Endothelial cell of umbilical vein (primary cell): Measurements from ENCODE around the gene SCLY. TPM values are rescaled to one million over a fixed set of nuclear protein-coding genes. Genes with fewer than 3 reads are reported as not detected.

Experiments
- BruUV-seq: library from RNA; stranded (reverse); fragments of 400-500 nt; replicated peaks from 2 replicates; lab custom pipeline; 2021; lab: Mats Ljungman, UMichigan
- CTCF ChIA-PET: fragments of 300-600, 350-600 bp; sonication (Branson Sonifier 250); formaldehyde crosslinking; loops from one replicate; lab custom pipeline; 2021; ENCODE audit warnings: antibody characterized with exemption, inconsistent platforms; lab: Charles Lee
- POLR2A ChIA-PET: fragments of 300-600, 350-600 bp; sonication (Branson Sonifier 250); formaldehyde crosslinking; loops from one replicate; lab custom pipeline; 2021; ENCODE audit warnings: antibody characterized with exemption, inconsistent platforms; lab: Charles Lee
- DNase-seq: peaks from one replicate; pipeline ENCODE4 v3.0.0-alpha.2; 2011; ENCODE audit warnings: low read depth, low spot score
- FAIRE-seq: peaks from 2 replicates; lab custom pipeline; 2011; peaks lifted over from hg19 to GRCh38; lab: Jason Lieb, UNC
- H2AFZ ChIP-seq: 2 replicates; pipeline ENCODE4 v1.6.0; 2012; ENCODE audit warnings: low read depth, low read length, control low read depth, inconsistent platforms
- H3K27ac ChIP-seq: 2 replicates; pipeline ENCODE4 v1.5.1; 2011; ENCODE audit warnings: low read depth, mild to moderate bottlenecking, control low read depth, low read length, moderate library complexity; ENCODE audit not compliant: insufficient read depth
- H3K27me3 ChIP-seq, 2 experiments: 2 replicates each; pipeline versions ENCODE4 v1.6.0 to v1.6.1; 2011; ENCODE audit warnings: low read length in 2 of 2, mixed read lengths in 1 of 2; ENCODE audit not compliant: control insufficient read depth in 2 of 2, insufficient read depth in 2 of 2
- H3K36me3 ChIP-seq, 2 experiments: 2 replicates in 1 of 2; 3 replicates in 1 of 2; pipeline ENCODE4 v1.5.1; 2011; ENCODE audit warnings: low read length in 2 of 2, mild to moderate bottlenecking in 1 of 2, moderate library complexity in 1 of 2; ENCODE audit not compliant: control insufficient read depth in 2 of 2, insufficient read depth in 2 of 2; ENCODE audit errors: extremely low read depth in 1 of 2
- H3K4me1 ChIP-seq: 3 replicates; pipeline ENCODE4 v1.5.1; 2011; ENCODE audit warnings: mild to moderate bottlenecking, low read length; ENCODE audit not compliant: control insufficient read depth, insufficient read depth; ENCODE audit errors: extremely low read depth
- H3K4me2 ChIP-seq: 2 replicates; pipeline ENCODE4 v1.6.1; 2011; ENCODE audit warnings: low read length, control low read depth, mixed read lengths; ENCODE audit not compliant: insufficient read depth
- H3K4me3 ChIP-seq, 3 experiments: fragments of 200-600 bp in 1 of 3; sonication (generic), shearing (Covaris generic) in 1 of 3; replicated peaks in 1 of 3; 2 replicates each; pipeline ENCODE4 v1.5.1; 2011 to 2016; ENCODE audit warnings: control low read depth in 3 of 3, low read length in 3 of 3, mild to moderate bottlenecking in 2 of 3, inconsistent platforms in 1 of 3, low read depth in 1 of 3, moderate library complexity in 1 of 3; ENCODE audit not compliant: insufficient read depth in 1 of 3
- H3K79me2 ChIP-seq: 2 replicates; pipeline ENCODE4 v1.6.0; 2012; ENCODE audit warnings: low read length, inconsistent platforms; ENCODE audit not compliant: control insufficient read depth, insufficient read depth
- H3K9ac ChIP-seq: replicated peaks from 2 replicates; pipeline ENCODE3; 2011; ENCODE audit warnings: low read length, control low read depth; ENCODE audit not compliant: insufficient read depth; ENCODE audit errors: extremely low read depth
- H3K9me1 ChIP-seq: replicated peaks from 3 replicates; pipeline ENCODE4 v1.6.0; 2011; ENCODE audit warnings: mild to moderate bottlenecking, low read length; ENCODE audit not compliant: control insufficient read depth, insufficient read depth; ENCODE audit errors: extremely low read depth
- H3K9me3 ChIP-seq: replicated peaks from 2 replicates; pipeline ENCODE4 v1.5.1; 2012; ENCODE audit warnings: low read length, inconsistent platforms; ENCODE audit not compliant: control insufficient read depth, insufficient read depth
- H4K20me1 ChIP-seq: replicated peaks from 2 replicates; pipeline ENCODE3; 2011; ENCODE audit warnings: mild to moderate bottlenecking, low read length; ENCODE audit not compliant: control insufficient read depth, insufficient read depth; ENCODE audit errors: extremely low read depth
- EZH2 ChIP-seq: IDR thresholded peaks from 2 replicates; pipeline ENCODE4 v1.6.1; 2012; ENCODE audit warnings: borderline replicate concordance, low read depth, mild to moderate bottlenecking, moderate library complexity, low read length, inconsistent platforms; ENCODE audit not compliant: severe bottlenecking
- GATA2 ChIP-seq: IDR thresholded peaks from 2 replicates; pipeline ENCODE4 v1.7.0; 2011; ENCODE audit warnings: low read depth, mild to moderate bottlenecking, moderate library complexity, mixed read lengths, low read length; ENCODE audit not compliant: insufficient read length, insufficient read depth
- JUN ChIP-seq: IDR thresholded peaks from 2 replicates; pipeline ENCODE4 v1.6.1; 2011; ENCODE audit warnings: borderline replicate concordance, low read depth; ENCODE audit not compliant: insufficient read length, insufficient read depth
- MYC ChIP-seq: IDR thresholded peaks from one replicate; pipeline ENCODE4 v1.6.1; 2011; ENCODE audit warnings: mild to moderate bottlenecking, low read depth, low read length
- POLR2A ChIP-seq: IDR thresholded peaks from 2 replicates; pipeline ENCODE4 v1.6.1; 2012; ENCODE audit warnings: low read depth, mild to moderate bottlenecking, control low read depth, low read length
- dilution Hi-C: fragments of 300-500 bp; cut with MboI; formaldehyde crosslinking; loops from one replicate; pipeline ENCODE4 v1.15.0; 2019; ENCODE audit warnings: low sequenced_read_pairs; ENCODE audit not compliant: extremely low pct_ligation_motif_present
- intact Hi-C: fragments of 100-400 bp; cut with micrococcal nuclease; formaldehyde crosslinking; loops from one replicate; pipeline ENCODE4 v1.10.0; 2022
- polyA plus RNA-seq, 4 experiments: library from polyadenylated mRNA; depleted of rRNA in 3 of 4; stranded (reverse) in 3 of 4; unstranded in 1 of 4; fragments of >200 nt; gene quantifications; 2 replicates each; pipeline versions ENCODE4 v1.2.1 to v1.2.3, GENCODE V29; 2011 to 2012; ENCODE audit warnings: missing spikeins in 1 of 4
- total RNA-seq: library from RNA; stranded (reverse); gene quantifications from 2 replicates; pipeline ENCODE4 v1.2.3, GENCODE V29; 2021
- TF ChIP-seq, protein P1 (sequence below), 2 donors: IDR thresholded peaks; 1 replicate in 1 of 2; 2 replicates in 1 of 2; pipeline ENCODE4 v1.5.1; 2011; ENCODE audit warnings: low read length in 2 of 2, mild to moderate bottlenecking in 2 of 2, moderate library complexity in 2 of 2, control low read depth in 1 of 2, inconsistent platforms in 1 of 2, low read depth in 1 of 2; ENCODE audit not compliant: insufficient read depth in 1 of 2; ENCODE audit errors: extremely low read depth in 1 of 2

The SCLY gene
- total and polyA plus RNA-seq, 2 donors (not counting 3 experiments of a cell fraction or from before 2014, with no cell fraction given) = 22.6 to 32.7 TPM

DNA sequence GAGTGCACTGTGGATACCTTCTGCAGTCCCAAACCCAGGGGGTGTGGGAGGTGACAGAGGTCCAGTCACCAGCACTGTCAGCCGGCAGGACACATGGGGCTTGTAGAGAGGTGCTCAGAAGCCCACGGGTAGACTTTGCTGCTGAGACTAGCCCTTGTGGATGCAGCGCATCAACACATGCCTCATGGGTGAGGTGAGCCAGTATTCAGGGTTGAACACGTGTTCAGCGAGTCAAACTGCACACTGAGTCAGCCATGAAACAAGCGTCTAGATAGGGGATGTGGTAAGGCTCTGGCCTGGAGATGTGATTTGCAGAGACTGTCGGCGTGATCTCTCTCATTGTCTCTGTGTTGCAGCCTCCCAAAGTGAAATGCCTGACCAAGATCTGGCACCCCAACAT is 35.8 kb upstream of the SCLY start:
- Histone ChIP-seq H3K36me3 (peaks cover 0 to 6% of the 10 kb centered on the region in 2 experiments), H2AFZ (no peak overlapping the region), H3K9me3 (no peaks in the 10 kb centered on the region), H3K4me2 (no peak overlapping the region), H3K27ac (no peak overlapping the region), H3K4me1 (no peaks in the 10 kb centered on the region), H3K9ac (no peak overlapping the region), H4K20me1 (no peaks in the 10 kb centered on the region), H3K79me2 (no peaks in the 10 kb centered on the region), H3K27me3 (no peaks in the 10 kb centered on the region), H3K4me3 (no peak overlapping the region), H3K9me1 (no peaks in the 10 kb centered on the region)
- intact Hi-C loops (no loop called here), dilution Hi-C loops (no loop called here)
- ChIA-PET POLR2A (no interaction called here), CTCF (no interaction called here)
- FAIRE-seq (no peak), DNase-seq (no peak)
- no TSS peak for BruUV-seq
- TF ChIP-seq MYC (no peak), POLR2A (no peak), JUN (no peak), GATA2 (no peak), EZH2 (no peak)
- TF ChIP-seq, protein P1, sequence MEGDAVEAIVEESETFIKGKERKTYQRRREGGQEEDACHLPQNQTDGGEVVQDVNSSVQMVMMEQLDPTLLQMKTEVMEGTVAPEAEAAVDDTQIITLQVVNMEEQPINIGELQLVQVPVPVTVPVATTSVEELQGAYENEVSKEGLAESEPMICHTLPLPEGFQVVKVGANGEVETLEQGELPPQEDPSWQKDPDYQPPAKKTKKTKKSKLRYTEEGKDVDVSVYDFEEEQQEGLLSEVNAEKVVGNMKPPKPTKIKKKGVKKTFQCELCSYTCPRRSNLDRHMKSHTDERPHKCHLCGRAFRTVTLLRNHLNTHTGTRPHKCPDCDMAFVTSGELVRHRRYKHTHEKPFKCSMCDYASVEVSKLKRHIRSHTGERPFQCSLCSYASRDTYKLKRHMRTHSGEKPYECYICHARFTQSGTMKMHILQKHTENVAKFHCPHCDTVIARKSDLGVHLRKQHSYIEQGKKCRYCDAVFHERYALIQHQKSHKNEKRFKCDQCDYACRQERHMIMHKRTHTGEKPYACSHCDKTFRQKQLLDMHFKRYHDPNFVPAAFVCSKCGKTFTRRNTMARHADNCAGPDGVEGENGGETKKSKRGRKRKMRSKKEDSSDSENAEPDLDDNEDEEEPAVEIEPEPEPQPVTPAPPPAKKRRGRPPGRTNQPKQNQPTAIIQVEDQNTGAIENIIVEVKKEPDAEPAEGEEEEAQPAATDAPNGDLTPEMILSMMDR (IDR thresholded peaks at IDR 0.05; ENCODE audit: extremely low read depth in 1 of 2, insufficient read depth in 1 of 2, low read depth in 1 of 2, low read length in 2 of 2) = no peak
